ENCODE data around the gene LKAAEAR1.

LKAAEAR1 gene

DNA sequence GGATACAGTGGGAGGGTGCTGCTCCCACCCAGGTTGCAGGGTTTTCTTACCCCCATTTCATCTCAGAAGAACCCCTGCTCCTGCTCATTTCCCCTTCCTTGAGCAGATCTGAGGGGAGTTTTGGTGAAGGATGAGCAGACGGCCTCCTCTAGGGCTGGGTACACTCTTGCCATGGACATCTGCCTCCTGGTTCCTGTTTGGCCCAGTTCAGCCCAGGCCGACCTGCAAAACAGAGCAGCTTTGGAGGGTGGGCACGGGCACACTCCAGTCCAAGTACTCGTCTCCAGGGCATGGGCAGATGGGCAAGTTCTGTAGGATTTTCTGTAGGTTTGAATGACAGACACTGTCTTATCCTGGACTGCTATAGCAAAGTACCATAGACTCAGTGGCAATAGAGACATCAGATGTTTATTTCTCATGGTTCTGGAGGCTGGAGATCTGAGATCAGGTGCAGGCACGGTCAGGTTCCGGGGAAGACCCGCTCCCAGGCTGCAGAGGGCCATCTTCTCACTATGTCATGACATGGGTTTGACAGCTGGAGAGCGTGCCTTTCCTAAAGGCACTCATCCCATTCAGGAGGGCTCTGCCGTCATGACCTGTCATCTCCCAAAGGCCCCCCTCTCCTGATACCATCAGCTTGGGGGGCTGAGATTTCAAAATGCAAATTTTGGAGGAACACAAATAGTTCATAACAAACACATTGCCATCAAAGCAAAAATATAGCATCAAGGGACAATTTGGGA, 16.9 kb upstream of the LKAAEAR1 start:
- H3K4me3 ChIP-seq (ENCODE audit: control insufficient read depth, low read depth, low read length) = no peak overlapping the region
- no peak for DNase-seq (ENCODE audit: low read depth)
- TF ChIP-seq, protein P1, sequence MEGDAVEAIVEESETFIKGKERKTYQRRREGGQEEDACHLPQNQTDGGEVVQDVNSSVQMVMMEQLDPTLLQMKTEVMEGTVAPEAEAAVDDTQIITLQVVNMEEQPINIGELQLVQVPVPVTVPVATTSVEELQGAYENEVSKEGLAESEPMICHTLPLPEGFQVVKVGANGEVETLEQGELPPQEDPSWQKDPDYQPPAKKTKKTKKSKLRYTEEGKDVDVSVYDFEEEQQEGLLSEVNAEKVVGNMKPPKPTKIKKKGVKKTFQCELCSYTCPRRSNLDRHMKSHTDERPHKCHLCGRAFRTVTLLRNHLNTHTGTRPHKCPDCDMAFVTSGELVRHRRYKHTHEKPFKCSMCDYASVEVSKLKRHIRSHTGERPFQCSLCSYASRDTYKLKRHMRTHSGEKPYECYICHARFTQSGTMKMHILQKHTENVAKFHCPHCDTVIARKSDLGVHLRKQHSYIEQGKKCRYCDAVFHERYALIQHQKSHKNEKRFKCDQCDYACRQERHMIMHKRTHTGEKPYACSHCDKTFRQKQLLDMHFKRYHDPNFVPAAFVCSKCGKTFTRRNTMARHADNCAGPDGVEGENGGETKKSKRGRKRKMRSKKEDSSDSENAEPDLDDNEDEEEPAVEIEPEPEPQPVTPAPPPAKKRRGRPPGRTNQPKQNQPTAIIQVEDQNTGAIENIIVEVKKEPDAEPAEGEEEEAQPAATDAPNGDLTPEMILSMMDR (conservative IDR thresholded peaks at IDR 0.05; ENCODE audit: control insufficient read depth, insufficient read depth, low read depth, low read length) = no peak

DNA sequence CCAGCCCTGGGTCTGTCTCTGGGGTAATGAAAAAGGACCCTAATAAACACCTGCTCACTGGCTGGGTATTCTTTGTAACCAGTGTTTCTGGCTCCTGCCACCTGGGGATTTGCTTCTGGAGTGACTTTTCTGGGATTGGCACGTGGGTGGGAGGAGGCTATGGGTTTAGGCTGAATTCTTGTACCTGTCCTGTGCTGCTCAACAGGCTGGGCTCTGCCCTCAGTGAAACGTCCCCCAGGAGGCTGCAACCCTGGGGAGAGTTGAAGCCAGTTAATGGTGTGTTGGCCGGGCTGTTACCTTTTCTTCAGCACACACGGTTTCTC, 16.3 kb upstream of the LKAAEAR1 start:
- H3K4me3 ChIP-seq (ENCODE audit: control insufficient read depth, low read depth, low read length) = no peak overlapping the region
- TF ChIP-seq, protein P1 (conservative IDR thresholded peaks at IDR 0.05; ENCODE audit: control insufficient read depth, insufficient read depth, low read depth, low read length) = no peak
- no peak for DNase-seq (ENCODE audit: low read depth)

DNA sequence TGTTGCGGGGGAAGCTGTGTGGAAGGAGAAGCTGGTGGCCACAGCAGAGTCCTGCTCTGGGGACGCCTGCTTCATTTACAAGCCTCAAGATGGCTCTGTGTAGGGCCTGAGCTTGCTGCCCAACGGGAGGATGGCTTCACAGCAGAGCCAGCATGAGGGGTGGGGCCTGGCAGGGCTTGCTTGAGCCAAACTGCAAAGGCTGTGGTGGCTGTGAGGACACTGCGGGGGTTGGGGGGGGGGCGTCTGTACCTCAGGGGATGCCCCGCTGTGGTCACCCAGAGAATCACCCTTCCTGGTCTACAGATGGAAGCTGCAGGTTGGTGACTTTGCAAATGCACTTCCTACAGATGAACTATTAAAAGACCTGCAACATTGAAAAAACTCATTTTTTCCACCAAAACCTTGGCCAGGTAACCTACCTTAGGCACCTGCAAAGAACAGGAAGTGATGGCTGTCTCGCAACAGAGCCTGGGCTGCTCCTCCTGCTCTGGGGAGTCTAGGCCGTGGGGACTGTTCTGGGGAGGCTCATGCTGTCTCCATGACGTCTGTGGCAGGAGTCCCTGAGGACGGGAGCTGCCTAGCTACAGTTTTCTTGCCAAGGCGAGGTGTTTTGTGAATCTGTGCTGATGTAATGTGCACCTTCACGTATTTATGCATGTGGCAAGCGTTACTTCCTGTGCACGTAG, 15.8 kb upstream of the LKAAEAR1 start:
- TF ChIP-seq, protein P1 (conservative IDR thresholded peaks at IDR 0.05; ENCODE audit: control insufficient read depth, insufficient read depth, low read depth, low read length) = no peak
- no peak for DNase-seq (ENCODE audit: low read depth)
- no peak overlapping the region for H3K4me3 ChIP-seq (ENCODE audit: control insufficient read depth, low read depth, low read length)

DNA sequence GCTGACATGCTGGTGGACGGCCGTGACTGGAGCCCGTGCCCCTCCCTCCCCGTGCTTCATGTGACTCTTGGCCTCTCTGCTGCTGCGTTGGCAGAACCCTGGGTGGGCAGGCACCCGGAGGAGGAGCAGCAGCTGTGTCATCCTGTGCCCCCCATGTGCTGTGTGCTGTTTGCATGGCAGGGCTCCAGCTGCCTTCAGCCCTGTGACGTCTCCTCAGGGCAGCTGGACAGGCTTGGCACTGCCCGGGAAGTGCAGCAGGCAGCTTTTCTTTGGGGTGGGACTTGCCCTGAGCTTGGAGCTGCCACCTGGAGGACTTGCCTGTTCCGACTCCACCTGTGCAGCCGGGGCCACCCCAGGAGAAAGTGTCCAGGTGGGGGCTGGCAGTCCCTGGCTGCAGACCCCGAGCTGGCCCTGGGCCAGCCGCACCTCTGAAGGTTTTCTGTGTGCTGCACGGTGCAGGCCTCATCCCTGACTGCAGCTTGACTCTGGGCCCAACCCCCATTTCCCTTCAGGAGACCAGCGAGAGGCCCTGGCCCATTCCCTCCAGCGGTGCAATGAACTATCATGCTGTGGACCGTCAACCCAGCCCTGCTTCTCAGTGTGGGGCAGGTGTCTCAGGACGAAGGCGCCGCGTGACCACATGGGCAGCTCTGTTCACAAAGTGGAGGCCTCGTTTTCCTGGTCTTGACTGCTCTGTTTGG, 15.0 kb upstream of the LKAAEAR1 start:
- H3K4me3 ChIP-seq (ENCODE audit: control insufficient read depth, low read depth, low read length) = no peak overlapping the region
- DNase-seq (ENCODE audit: low read depth) = no peak
- TF ChIP-seq, protein P1 (conservative IDR thresholded peaks at IDR 0.05; ENCODE audit: control insufficient read depth, insufficient read depth, low read depth, low read length) = no peak

DNA sequence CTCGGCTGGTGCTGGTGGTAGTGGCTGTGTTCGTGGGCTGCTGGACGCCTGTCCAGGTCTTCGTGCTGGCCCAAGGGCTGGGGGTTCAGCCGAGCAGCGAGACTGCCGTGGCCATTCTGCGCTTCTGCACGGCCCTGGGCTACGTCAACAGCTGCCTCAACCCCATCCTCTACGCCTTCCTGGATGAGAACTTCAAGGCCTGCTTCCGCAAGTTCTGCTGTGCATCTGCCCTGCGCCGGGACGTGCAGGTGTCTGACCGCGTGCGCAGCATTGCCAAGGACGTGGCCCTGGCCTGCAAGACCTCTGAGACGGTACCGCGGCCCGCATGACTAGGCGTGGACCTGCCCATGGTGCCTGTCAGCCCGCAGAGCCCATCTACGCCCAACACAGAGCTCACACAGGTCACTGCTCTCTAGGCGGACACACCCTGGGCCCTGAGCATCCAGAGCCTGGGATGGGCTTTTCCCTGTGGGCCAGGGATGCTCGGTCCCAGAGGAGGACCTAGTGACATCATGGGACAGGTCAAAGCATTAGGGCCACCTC, 14.3 kb upstream of the LKAAEAR1 start:
- no peak for DNase-seq (ENCODE audit: low read depth)
- TF ChIP-seq, protein P1 (conservative IDR thresholded peaks at IDR 0.05; ENCODE audit: control insufficient read depth, insufficient read depth, low read depth, low read length) = no peak
- no peak overlapping the region for H3K4me3 ChIP-seq (ENCODE audit: control insufficient read depth, low read depth, low read length)

DNA sequence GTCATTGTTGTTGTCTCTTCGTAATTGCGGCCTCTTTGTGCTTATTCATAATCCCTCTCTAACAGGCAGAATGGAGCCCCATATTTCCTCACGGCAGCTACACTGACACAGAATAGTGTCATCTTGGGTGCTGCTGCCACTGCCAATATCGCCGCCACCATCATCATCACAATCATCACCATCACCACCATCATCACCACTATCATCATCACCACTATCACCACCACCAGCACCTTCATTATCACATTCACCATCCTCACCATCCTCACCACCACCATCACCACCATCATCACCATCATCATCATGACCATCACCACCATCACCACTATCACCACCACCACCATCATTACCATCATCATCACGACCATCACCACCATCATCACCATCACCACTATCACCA, 12.3 kb upstream of the LKAAEAR1 start:
- TF ChIP-seq, protein P1 (conservative IDR thresholded peaks at IDR 0.05; ENCODE audit: control insufficient read depth, insufficient read depth, low read depth, low read length) = no peak
- DNase-seq (ENCODE audit: low read depth) = no peak
- H3K4me3 ChIP-seq (ENCODE audit: control insufficient read depth, low read depth, low read length) = no peak overlapping the region
